GM10266 (cell line): ENCODE data around the gene TRIO.
A peak's percentile ranks its signal among the peaks of the same experiment; 100 is the strongest.

Experiments
- DNase-seq: peaks from one replicate; pipeline ENCODE4 v3.0.0; 2012; ENCODE audit errors: extremely low spot score
- TF ChIP-seq, protein P1 (sequence below): IDR thresholded peaks from 2 replicates; pipeline ENCODE4 v1.5.1; 2012; ENCODE audit warnings: mild to moderate bottlenecking, low read depth; ENCODE audit not compliant: control insufficient read depth, insufficient read depth; ENCODE audit errors: missing control alignments

The TRIO gene

DNA sequence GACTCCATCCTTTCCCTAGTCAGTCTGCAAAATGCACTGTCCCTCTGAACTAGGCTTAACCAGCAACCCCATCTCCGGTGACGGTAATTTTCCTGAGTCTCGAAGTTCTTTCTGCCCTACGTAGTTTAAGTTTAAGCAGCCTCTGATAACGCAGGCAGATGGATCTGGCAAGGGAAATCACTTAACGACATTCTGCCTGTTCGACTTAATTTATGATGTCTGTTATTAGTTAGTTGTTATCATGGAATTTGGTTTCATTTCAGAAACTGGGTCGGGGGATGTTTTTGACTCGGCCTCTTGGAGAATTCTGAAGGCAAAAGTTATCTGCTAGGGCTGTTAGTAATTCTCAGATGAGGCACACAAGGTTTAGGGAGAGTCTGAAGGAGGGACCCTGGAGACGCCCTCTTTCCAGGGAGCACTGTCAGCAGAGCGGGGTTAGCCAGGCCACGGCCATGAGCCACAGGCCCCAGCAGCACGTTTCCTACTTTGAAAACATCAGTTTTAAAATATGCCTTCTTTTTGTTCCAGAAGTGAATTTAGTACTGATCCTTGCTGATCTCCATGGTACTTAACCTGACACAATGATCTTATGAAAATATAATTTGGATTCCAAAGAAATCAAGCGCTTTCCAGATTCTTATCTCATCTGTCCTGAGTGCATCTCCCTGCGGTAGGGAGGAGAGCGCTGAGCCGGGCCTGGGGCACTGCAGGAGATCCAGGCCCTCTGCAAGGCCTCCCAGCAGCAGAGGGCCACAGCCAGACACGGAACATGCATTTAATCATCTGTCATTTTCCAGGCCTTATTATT is 267.5 kb downstream of the TRIO start:
- no peak for DNase-seq
- TF ChIP-seq, protein P1, sequence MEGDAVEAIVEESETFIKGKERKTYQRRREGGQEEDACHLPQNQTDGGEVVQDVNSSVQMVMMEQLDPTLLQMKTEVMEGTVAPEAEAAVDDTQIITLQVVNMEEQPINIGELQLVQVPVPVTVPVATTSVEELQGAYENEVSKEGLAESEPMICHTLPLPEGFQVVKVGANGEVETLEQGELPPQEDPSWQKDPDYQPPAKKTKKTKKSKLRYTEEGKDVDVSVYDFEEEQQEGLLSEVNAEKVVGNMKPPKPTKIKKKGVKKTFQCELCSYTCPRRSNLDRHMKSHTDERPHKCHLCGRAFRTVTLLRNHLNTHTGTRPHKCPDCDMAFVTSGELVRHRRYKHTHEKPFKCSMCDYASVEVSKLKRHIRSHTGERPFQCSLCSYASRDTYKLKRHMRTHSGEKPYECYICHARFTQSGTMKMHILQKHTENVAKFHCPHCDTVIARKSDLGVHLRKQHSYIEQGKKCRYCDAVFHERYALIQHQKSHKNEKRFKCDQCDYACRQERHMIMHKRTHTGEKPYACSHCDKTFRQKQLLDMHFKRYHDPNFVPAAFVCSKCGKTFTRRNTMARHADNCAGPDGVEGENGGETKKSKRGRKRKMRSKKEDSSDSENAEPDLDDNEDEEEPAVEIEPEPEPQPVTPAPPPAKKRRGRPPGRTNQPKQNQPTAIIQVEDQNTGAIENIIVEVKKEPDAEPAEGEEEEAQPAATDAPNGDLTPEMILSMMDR = no peak

DNA sequence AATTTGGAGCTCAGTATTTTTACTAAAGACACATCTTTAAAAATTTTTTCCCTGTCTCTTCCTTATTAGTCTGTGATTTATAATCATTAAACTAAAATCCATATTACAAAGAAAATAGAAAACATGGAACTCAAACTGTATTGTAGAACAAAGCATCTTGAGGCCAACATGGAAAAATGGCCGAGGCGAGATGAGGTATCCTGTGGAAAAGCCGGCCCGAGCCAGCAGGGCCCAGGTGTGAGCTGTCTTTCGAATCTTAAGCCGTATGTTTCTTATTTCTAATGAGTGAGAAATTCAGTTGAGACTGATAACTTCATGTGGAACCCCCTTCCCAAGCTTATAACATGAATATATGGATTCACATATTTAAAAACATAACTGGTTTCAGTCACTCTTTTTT is 268.1 kb downstream of the TRIO start:
- no peak for DNase-seq

DNA sequence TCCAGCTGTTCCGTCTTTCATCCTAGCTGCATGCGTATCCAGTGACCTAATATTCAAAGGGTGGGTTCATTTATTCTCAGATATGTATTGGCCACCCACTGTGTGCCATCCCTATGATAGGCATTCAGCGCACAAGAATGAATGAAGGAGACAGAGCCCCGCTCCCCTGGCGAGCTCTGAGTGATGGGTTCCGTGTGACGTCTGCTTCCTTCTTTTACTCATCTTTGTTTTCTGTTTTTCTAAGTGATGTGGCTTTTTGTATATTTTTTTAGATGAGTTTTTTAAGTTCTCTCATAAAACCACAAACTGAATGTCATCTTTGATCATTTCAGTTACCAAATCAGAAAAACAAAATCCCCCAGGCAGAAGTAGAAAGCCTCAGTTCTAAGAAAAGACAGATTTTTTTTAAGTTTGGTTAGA is 270.2 kb downstream of the TRIO start:
- no peak for DNase-seq

More for the DNA sequence above, 268.1 kb downstream of the TRIO start:
- TF ChIP-seq, protein P1 = no peak

DNA sequence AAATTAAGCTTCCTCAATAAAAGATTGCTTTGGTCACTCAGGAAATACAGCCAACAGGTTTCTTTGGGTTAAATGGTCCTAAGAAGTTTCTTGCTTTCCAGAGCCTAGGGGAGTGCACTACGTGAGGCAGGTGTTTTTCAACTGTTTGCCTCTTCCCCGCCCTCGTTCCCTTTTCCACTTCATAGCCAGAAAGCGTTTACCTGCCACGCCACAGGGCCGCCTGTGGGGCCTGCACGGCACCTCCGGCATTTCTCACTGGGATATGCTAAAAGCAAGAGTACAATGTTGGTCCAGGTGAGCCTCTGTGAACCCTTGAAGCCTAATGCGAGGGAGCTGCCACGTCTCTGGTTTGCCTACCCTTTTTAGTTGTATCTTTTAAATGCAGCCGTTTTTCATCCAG is 270.9 kb downstream of the TRIO start:
- DNase-seq = no peak
- TF ChIP-seq, protein P1 = no peak

More for the DNA sequence above, 270.2 kb downstream of the TRIO start:
- TF ChIP-seq, protein P1 = no peak

DNA sequence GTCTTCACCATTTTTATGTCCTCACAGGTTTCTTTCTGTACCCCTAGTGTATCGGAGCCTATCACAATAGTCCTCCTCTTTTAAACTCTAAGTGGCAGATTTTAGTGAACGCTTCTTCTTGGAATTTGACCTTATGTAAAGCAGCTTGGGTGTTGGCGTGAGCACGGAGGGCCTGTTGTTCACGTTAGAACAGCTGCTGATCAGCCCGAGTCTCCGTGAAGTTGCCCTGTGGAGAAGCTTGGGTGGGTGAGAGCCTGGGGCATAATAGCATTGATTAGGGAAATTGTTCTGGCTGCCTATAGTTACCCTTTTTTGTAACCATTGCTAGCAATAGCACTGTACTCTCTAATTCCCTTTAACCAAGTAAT is 271.5 kb downstream of the TRIO start:
- no peak for DNase-seq
- TF ChIP-seq, protein P1 = no peak

GRCh38 chr5:14415024-14415697 is 272.0 kb downstream of the TRIO start:
- TF ChIP-seq, protein P1 = no peak
- peak; percentile 60 for DNase-seq

- no peak for DNase-seq
- TF ChIP-seq, protein P1 = no peak
Observed at GRCh38 chr5:14415698-14416074, 272.5 kb downstream of the TRIO start.
